NCI-H1417 (cell line): ENCODE data around the gene GPR161.
"Not testable (repeated sequence)": the region's sequence is repeated elsewhere in the genome, so short reads cannot be mapped to it uniquely, and the experiment has no call there.

Source experiments
- DNase-seq, 3 experiments: peaks; one replicate each; lab custom pipeline; 2025; lab: John Stamatoyannopoulos, UW

Gene GPR161

DNA sequence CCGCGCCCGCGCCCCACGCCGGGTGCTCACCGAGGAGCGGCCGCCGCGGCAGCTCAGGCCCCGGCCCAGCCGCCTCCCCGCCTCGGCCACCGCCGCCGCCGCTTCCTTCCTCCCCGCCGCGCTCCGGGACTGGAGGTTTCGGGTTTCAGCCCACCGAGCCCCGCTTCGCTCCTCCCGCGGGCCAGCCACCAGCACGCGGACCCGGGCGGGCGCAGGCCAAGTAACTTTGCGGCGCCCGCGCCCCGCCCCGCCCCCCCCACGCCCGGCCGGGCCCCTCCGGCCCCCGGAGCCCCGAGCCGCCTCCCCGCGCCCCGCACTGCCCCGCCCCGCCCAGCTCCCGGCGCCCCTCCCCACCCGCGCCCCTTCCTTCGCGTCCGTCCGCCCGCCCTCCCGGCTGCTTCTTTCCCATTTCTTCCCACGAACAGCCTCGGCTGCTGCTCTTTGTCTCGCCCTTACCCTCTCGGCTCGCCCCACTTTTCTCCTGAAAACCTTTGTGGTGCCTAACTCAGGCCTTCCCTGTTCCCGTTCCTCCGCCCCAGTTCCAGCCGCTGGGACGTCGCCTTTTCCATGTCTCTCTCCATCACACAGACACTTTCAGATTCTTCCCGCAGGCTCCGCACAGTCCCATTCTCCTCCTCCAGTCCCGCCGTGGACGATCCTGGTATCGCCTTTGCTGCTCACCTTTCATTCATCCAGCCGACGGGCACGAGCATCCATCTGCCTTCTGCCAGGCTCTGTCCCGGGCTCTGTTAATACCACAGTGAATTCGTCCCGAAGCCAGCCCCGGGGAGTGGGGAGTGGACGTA, at the start of gene GPR161:
GPR161 (minus strand) TSS at position 222 of the 806 bp plus-strand sequence. CDS start 32,080 bp downstream, outside the sequence.
- DNase-seq: peak; percentile 48 to 69 (median 56)

DNA sequence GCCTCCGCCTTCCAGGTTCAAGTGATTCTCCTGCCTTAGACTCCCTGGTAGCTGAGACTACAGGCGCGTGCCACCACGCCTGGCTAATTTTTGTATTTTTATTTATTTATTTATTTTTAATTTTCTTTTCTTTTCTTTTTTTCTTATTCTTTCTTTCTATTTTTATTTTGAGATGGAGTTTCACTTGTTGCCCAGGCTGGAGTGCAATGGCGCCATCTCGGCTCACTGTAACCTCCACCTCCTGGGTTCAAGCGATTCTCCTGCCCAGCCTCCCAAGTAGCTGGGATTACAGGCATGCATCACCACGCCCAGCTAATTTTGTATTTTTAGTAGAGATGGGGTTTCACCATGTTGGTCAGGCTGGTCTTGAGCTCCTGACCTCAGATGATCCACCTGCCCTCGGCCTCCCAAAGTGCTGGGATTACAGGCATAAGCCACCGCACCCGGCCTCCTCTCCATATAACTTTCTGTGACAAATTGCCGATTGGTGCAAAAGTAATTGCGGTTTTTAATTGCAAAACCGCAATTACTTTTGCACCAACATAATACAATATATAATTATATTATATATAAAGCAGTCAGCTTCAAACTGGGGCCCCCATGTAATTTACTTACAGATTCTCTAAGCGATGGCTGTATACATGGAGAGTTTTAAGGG, 44.5 kb upstream of the GPR161 start:
- DNase-seq: not testable (repeated sequence)

DNA sequence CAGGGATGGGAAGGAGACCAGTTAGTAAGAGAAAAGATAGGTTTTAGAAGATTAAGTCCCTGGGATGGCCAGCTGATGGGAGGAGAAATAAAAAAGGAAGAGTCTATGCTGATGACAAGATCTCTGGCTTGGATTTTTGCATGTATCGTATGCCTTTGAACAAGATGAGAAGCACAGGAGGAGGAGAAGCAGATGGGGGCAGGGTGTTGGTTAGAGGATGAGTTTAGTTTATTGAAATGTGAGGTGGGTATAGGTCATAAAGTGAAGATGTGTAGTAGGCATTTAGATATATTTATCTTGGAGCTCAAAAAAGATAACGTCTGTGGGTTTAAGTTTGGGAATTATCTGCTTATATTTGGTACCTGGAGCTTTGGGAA, 43.4 kb upstream of the GPR161 start:
- no peak for DNase-seq

DNA sequence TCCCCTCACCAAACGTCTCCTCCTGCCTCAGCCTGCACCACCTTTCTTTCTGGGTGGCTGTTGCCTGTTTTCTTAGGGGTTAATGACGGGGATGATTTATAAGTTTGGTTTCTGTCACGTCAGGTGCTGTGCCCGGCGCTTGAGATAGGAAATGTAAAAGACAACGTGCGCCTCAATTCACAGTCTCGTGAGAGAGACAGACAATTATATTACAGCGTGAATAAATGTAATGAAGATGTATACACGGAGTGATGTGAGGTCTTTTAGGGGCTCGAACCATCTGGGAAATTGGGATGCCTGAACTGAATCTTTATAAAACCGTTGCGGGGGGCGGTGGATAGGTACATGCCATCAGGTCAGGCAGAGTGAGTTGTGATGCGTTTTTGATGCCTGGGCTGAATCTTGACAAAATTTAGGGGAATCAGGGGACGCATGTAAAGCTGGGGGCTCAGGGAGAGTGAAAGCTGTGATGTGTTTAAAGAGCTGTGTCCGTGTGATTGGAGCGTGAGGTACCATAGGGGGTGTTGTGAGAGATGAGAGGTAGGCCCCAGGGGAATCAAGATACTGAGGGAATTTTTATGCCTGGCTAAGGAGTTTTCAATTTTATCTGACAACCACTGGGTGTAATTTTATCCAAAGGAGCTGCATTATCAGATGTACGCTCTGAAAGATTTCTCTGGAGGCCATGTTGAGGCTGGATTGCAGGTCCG, 42.9 kb upstream of the GPR161 start:
- DNase-seq: peak; percentile 37 to 63 (median 61)

DNA sequence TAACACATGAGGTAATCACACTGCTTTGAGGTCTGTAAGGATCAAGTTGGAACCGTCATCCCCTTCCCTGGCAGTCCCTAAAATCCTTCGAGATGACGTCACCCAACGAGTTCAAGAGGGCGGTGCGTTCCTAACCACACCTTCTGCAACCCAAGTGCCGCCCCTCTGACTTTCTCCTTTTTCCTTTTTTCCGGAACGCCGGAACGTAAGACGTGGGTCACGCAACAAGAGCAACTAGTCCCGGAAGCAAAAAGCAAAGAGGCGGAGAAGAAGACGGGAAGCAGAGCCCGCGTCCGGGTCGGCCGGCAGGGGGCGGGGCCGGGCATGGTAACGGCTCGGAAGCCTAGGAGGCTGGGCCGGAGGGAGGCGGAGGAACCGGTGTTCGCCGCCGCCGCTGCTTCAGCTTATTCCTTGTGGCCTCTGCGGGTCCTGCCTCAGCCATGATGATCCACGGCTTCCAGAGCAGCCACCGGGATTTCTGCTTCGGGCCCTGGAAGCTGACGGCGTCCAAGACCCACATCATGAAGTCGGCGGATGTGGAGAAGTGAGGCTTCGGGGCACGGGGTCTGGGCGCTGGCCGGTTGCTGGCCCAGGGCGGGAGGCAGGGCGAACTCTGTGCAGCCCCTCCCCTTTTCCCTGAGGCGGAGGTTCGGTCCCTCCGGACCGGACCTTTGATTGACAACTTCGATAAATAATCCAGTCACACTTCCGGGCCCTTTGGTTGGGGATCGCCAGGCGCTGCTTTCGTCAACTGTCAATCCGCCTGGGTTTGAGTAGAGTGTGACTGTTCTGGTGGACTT, 42.1 kb upstream of the GPR161 start, which contains the start of gene TIPRL:
TIPRL (plus strand) TSS at position 325 of the 800 bp plus-strand sequence; CDS start at position 441, 116 bp downstream.
- DNase-seq: peak; percentile 94 to 100 (median 99)

DNA sequence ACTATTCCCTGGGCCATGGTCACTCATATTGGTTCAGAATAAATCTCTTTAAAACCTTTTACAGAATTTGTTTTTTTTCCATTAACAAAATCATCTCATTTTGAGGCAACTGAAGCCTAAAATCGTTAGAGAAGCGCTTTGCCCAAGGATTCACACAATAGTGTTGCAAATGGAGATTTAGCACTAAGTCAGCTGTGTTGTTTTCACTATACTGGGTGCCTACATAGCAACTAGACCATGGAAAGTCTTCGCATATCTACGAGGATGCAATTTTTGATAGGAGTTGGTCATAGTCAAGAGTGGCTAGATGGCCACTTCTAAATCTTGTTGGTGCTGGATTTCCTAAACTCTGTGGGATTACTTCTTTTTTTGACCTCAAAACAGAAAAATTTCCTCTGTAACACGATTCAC, 41.5 kb upstream of the GPR161 start:
- no peak for DNase-seq

DNA sequence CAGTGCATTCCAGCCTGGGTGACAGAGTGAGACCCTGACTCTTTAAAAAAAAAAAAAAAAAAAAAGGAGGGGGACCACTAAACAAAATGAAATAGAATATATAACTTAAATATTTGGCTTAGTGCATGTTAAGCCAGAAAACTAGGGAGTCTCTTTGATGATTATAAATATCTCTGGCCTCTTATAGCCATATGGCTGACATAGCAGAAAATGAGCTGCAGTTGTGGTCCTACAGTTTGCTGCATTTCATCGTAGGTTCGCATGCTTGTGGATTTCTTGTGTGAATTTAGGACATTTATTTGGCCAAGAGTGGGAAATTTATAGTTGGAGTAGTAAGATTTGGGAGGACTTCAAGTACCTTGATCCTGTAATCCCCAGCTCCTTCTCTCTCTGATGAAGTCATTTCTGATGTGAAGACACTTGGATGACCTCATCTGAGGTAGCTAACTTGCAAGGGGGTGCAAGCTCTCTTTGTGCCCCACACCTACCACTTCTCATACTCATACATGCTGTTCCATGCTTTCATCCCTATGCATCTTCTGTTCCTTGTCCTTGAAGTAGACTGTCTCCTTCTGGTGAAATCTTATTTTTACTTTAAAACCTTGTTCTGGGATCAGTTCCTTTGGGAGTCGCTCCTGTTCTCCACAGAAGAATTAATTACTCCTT, 35.7 kb upstream of the GPR161 start:
- DNase-seq: no peak

DNA sequence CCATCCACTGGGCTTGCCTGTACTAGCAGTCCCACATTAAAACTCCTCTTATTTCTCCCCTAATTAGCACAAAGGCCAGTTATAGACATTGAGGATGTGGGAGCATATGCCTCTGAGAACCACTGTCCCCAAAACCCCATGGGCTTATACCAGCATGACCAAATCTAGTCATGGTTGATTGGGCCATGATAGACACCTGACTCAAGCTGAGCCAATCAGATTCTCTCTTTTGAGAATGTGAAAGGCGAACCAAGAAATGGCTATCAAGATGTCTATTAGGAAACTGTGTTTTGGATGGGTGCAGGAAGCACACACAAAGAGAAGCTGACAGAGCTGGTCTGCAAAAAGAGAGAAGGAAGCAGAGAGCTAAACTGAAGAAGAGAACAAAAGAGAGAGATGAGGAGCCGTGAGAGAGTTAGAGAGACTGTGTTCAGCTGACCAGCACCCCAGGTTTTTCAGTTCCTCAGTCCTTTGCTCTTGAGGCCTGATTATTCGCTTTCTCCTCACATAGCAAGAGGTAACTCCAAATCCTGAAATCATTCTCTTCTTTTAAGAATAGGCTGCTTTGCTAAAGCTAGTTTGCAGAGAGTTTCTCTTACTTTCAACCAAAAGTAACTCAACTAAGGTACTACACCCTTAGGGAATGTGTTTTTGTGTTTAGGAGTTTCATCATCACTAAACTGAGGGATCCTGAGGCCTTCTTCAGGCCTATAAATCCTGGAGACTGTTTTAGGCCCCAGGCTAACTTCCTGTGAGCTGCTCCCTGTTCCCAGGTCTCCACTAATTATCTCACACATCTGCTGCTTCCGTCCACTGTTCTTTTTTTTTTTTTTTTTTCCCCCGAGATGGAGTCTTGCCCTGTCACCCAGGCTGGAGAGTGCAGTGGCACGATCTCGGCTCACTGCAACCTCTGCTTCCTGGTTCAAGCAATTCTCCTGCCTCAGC, 34.1 kb upstream of the GPR161 start:
- peak in 1 of 3 experiments; percentile 32 for DNase-seq

GRCh38 chr1:168167806-168168205, 31.1 kb upstream of the GPR161 start:
- no peak for DNase-seq

DNA sequence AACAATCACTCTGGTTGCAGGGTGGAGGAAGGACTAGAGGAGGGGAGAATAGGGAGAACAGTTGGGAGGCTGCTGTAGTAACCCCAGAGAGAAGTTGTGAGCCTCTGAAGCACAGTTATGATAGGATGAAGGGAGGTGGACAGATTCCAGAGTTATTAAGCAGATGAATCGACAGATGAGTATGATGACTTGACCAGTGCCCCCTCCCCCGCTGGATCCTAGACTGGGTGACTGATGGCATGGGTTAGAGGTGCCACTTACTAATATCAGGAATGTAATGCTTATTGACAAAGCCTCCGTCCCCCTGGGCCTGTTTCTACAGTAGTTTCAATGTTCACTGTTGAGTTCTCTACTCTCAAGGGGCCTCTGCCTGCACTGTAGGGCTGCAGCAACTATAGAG, 28.0 kb upstream of the GPR161 start:
- DNase-seq: no peak

DNA sequence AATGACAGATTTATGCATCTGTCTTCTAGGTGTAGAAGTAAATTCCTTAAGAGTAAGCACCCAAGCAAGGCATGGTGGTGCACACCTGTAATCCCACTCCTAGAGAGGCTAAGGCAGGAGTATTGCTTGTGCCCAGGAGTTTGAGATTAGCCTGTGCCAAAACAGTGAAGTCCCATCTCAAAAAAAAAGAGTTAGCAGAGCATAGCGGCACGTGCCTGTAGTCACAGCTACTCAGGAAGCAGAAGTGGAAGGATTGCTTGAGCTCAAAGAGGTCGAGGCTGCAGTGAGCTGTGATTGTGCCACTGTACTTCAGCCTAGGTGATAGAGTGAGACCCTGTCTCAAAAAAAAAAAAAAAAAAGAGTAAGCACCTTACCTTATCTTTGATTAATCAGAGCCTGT, 26.9 kb upstream of the GPR161 start:
- no peak for DNase-seq

GRCh38 chr1:168161459-168161858, 24.7 kb upstream of the GPR161 start:
- peak in 2 of 3 experiments; percentile 26 to 76 for DNase-seq

- DNase-seq: no peak
Observed at GRCh38 chr1:168159979-168160378, 23.2 kb upstream of the GPR161 start.

DNA sequence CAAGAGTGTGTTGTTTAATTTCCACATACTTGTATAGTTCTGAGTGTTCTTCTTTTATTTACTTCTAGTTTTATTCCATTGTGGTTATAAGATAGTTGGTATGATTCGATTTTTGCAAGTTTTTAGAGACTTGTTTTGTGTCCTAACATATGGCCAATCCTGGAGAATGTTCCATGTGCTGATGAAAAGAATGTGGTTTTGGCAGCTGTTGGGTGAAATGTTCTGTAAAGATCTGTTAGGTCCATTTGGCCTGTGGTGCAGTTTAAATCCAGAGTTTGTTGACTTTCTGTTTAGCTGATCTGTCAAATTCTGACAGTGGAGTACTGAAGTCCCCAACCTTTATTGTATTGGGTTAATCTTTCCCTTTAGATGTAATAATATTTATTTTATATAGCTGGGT, 22.5 kb upstream of the GPR161 start:
- DNase-seq: no peak

DNA sequence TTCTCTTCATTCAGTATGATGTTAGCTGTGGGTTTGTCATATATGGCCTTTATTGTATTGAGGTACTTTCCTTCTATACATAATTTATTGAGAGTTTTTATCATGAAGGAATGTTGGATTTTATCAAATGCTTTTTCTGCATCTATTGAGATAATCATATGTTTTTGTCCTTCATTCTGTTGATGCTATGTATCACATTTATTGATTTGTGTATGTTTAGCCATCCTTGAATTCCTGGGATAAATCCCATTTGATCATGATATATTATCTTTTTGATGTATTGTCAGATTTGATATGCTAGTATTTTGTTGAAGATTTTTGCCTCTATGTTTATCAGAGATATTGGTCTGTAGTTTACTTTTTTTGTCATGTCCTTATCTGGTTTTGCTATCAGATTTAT, 20.9 kb upstream of the GPR161 start:
- DNase-seq: no peak

GRCh38 chr1:168155910-168156309, 19.2 kb upstream of the GPR161 start:
- no peak for DNase-seq

- DNase-seq: not testable (repeated sequence)
Observed at GRCh38 chr1:168154707-168155106, 18.0 kb upstream of the GPR161 start.

- DNase-seq: no peak
Observed at GRCh38 chr1:168151935-168152334, 15.2 kb upstream of the GPR161 start.

- DNase-seq: no peak
Observed at GRCh38 chr1:168150283-168150682, 13.6 kb upstream of the GPR161 start.

GRCh38 chr1:168148916-168149315, 12.2 kb upstream of the GPR161 start:
- DNase-seq: no peak
